AG09309 (cell line): Measurements from ENCODE around the gene EPN1.

Experiments used
- DNase-seq: peaks from one replicate; pipeline ENCODE4 v3.0.0-alpha.2; 2010; ENCODE audit warnings: low read depth
- H3K4me3 ChIP-seq: 2 replicates; pipeline ENCODE4 v1.5.1; 2011; ENCODE audit warnings: mild to moderate bottlenecking, low read depth, low read length, moderate library complexity; ENCODE audit not compliant: control insufficient read depth
- TF ChIP-seq, protein P1 (sequence below): IDR thresholded peaks from 2 replicates; pipeline ENCODE4 v1.5.1; 2011; ENCODE audit warnings: mild to moderate bottlenecking, low read depth, low read length, inconsistent platforms; ENCODE audit not compliant: insufficient read depth, control insufficient read depth; ENCODE audit errors: missing control alignments

EPN1 gene

DNA sequence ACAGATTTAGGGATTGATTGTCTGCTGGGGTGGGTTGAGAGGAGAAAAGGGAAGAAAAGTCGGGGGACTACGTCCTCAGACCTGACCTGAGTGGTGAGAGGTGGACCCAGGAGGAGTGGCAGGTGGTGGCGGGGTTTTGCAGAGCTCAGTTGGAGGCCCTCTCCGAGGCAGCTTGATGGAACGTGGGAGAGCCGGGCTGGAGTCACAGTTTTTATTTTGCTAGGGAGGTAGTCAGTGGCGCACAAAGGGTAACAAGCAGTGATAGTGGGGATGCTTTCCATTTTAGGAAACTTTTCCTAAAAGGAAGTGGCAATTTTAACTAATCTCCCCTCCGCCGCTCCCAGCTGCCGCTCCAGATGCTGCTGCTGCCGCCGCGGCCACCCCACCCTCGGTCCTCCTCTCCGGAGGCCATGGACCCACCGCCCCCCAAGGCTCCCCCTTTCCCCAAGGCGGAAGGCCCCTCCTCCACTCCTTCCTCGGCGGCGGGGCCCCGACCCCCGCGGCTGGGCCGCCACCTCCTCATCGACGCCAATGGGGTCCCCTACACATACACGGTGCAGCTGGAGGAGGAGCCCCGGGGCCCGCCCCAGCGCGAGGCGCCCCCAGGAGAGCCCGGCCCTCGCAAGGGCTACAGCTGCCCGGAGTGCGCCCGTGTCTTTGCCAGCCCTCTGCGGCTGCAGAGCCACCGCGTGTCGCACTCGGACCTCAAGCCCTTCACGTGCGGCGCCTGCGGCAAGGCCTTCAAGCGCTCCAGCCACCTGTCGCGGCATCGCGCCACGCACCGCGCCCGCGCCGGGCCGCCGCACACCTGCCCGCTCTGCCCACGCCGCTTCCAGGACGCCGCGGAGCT, 32.6 kb upstream of the EPN1 start:
- DNase-seq, result no peak
- TF ChIP-seq, protein P1, sequence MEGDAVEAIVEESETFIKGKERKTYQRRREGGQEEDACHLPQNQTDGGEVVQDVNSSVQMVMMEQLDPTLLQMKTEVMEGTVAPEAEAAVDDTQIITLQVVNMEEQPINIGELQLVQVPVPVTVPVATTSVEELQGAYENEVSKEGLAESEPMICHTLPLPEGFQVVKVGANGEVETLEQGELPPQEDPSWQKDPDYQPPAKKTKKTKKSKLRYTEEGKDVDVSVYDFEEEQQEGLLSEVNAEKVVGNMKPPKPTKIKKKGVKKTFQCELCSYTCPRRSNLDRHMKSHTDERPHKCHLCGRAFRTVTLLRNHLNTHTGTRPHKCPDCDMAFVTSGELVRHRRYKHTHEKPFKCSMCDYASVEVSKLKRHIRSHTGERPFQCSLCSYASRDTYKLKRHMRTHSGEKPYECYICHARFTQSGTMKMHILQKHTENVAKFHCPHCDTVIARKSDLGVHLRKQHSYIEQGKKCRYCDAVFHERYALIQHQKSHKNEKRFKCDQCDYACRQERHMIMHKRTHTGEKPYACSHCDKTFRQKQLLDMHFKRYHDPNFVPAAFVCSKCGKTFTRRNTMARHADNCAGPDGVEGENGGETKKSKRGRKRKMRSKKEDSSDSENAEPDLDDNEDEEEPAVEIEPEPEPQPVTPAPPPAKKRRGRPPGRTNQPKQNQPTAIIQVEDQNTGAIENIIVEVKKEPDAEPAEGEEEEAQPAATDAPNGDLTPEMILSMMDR, result no peak
- H3K4me3 ChIP-seq, result peak overlapping the region; percentile 78

DNA sequence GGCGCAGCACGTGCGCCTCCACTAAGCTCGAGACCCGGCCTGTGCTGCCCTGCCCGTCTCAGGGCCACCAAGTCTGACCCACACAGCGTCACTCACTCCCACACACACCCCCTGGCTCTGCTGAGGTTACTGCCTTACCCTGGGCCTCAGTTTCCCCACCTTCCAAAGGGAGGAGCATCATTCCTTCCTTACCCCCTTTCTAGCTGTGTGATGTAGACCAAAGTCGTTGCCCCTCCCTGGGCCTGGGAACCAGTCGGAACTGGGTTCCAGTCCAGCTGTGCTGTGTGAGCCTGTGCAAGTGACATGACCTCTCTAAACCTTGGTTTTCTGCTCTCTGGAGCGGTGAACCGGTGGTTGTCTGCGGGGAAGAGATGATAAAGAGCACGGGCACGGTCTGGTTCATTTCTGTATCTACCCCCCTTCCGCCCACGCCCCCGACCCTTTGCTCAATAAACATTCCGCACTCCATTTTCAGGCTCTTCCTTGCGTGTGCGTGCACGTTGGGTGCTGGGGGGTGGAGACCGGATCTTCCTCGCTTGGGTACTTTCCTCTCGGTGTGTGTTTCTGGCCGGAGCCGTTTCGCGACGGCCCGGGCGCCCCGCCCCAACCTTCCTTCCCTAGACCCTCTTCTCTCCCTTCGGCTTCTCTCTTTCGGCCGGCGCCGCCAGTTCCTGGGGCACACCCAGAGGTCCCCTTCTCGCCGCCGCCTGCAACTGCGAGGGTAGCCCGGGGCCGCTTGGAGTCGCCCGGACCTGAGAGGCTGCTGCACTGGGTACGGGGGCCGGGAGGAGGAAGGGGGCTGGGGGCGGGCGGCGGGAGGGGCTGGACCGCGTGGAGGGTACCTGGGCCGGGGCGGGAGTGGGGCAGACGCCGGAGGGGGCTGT, 31.8 kb upstream of the EPN1 start, which contains the start of gene ZNF581:
Gene ZNF581, plus strand, starts transcription at position 647 of the 884 bp plus-strand sequence. CDS start 923 bp downstream, outside the sequence.
- peak within 1 kb of the TSS; percentile 78 for H3K4me3 ChIP-seq
- no peak for DNase-seq
- TF ChIP-seq, protein P1, result no peak

DNA sequence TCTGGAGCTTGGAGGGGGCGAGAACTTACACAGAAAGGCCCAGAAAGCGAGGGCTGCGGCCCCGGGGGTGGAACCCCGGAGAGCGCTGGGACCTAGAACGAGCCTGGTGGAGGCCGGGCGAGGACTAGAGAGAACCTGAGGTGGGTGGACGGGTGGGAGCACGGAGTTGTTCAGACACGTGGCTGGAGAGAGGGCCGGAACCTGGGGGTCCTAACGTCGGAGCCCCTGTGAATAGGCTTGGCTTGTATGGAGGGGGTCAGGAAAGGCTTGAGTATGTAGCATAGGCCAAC, 31.2 kb upstream of the EPN1 start:
- TF ChIP-seq, protein P1, result no peak
- DNase-seq, result no peak
- peak overlapping the region; percentile 78 for H3K4me3 ChIP-seq

DNA sequence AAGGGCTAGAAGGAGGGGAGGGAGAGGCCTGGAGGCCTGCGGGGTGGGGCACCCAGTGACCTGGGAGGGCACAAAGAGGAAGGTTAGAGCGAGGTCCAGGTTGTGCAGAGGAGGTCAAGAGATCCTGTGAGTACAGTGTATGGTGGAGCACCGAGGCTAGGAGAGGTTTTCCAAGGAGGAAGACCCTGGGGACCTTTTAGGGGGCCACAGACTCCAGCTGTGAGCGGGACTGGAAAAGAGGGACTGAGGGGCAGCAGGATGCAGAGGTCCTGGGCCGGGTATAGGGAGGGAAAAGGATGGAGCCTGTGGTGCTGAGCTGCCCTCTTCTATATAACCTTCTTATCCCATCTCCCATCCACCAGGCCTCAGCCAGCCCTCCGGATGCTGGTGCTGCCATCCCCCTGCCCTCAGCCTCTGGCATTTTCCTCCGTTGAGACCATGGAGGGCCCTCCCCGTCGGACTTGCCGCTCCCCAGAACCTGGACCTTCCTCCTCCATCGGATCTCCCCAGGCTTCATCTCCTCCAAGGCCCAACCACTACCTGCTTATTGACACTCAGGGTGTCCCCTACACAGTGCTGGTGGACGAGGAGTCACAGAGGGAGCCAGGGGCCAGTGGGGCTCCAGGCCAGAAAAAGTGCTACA, 30.7 kb upstream of the EPN1 start:
- H3K4me3 ChIP-seq, result peak overlapping the region; percentile 78
- TF ChIP-seq, protein P1, result no peak
- no peak for DNase-seq

DNA sequence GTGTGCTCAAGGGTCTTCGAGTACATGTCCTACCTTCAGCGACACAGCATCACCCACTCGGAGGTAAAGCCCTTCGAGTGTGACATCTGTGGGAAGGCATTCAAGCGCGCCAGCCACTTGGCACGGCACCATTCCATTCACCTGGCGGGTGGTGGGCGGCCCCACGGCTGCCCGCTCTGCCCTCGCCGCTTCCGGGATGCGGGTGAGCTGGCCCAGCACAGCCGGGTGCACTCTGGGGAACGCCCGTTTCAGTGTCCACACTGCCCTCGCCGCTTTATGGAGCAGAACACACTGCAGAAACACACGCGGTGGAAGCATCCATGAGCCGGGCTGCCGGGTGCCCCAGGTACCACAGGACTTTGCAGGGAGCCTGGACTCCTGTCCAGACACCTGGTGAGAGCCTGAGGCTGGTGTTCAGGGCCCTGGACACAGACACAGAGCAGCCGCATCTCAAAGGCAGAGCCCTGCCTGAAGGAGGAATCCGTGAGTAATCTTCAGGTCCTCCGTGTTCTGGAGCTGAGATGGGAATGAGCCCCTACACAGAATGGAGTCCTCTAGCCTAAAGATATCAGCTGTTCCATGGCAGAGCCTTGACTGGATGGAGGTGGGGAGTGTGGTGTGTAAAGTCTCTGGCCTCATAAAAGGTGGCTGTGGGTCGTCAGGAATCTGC, 30.0 kb upstream of the EPN1 start:
- TF ChIP-seq, protein P1, result no peak
- no peak for DNase-seq

DNA sequence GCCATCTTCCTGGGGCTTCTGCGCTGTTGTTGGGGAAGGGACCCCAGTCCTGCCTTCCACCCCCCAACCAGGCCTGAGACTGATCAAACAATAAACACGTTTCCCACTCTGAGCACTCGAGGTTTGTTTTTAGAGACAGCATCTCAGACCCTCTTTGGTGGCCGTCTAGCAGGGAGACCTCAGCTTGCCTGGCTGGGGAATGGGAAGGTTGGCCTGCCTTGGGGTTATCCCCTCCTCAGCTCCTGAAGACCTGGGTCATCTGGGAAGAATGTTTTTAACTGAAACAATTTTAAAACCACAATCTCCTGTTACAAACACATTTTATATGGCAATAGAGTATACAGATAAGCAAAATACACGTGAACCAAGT, 29.5 kb upstream of the EPN1 start:
- TF ChIP-seq, protein P1, result no peak
- no peak for DNase-seq
- no peak overlapping the region for H3K4me3 ChIP-seq

More for the DNA sequence above, 30.0 kb upstream of the EPN1 start:
- H3K4me3 ChIP-seq, result peak overlapping the region; percentile 78
